VCaP (cell line): ENCODE results near the gene ANAPC10.
"Not testable (repeated sequence)": the region's sequence is repeated elsewhere in the genome, so short reads cannot be mapped to it uniquely, and the experiment has no call there.

Experiments
- H3K27ac ChIP-seq: fragments of 450-650 bp; 2 replicates; pipeline ENCODE4 v1.5.1; 2017
- CTCF ChIP-seq: fragments of 450-650 bp; conservative IDR thresholded peaks from 2 replicates; pipeline ENCODE4 v1.5.1; 2017; ENCODE audit warnings: mild to moderate bottlenecking, moderate library complexity

The ANAPC10 gene

DNA sequence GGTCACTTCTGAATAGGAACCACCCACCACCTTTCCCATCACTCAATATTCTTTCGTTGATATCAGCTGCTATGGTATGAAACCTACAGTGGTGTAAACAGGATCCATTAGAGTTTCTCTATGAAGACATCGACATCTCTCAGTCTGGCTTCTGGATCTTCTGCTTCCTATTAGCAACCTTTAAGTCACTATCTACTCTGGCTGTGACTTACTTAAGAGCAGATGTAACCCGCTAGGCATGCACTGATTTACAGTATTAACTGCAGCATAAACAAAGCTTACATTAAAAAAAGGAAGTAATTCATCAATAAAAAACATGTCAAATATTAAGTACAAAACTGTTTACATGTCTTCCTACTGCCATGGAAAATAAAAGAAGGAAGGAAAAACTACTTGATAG lies 96.4 kb downstream of the ANAPC10 start:
- no peak overlapping the region for H3K27ac ChIP-seq
- TF ChIP-seq CTCF, result no peak

GRCh38 chr4:145000656-145001055 lies 97.3 kb downstream of the ANAPC10 start:
- H3K27ac ChIP-seq, result not testable (repeated sequence)

- H3K27ac ChIP-seq, result no peak overlapping the region
- no peak for TF ChIP-seq CTCF
These were observed 108.7 kb downstream of the ANAPC10 start for GRCh38 chr4:144989306-144989705.

- no peak for TF ChIP-seq CTCF
- no peak overlapping the region for H3K27ac ChIP-seq
These were observed 112.5 kb downstream of the ANAPC10 start for GRCh38 chr4:144985531-144985930.

- no peak for TF ChIP-seq CTCF
These were observed 113.0 kb downstream of the ANAPC10 start for GRCh38 chr4:144985014-144985413.

GRCh38 chr4:144984241-144984640 lies 113.8 kb downstream of the ANAPC10 start:
- TF ChIP-seq CTCF, result no peak
- H3K27ac ChIP-seq, result no peak overlapping the region

More at GRCh38 chr4:144985014-144985413, 113.0 kb downstream of the ANAPC10 start:
- H3K27ac ChIP-seq, result no peak overlapping the region

GRCh38 chr4:144975718-144976117 lies 122.3 kb downstream of the ANAPC10 start:
- no peak for TF ChIP-seq CTCF
- H3K27ac ChIP-seq, result no peak overlapping the region

GRCh38 chr4:144970597-144970996 lies 127.4 kb downstream of the ANAPC10 start:
- no peak overlapping the region for H3K27ac ChIP-seq
- no peak for TF ChIP-seq CTCF
